ENCODE data around the gene SOBP. TPM values are rescaled to one million over a fixed set of nuclear protein-coding genes. Genes with fewer than 3 reads are reported as not detected.

The SOBP gene
- total and polyA plus RNA-seq, 2 experiments from 2014 or later = 1.5 to 3.0 TPM

GRCh38 chr6:107460083-107460631 lies 29.8 kb upstream of the SOBP start:
- 0 out of 2 replicates have a peak, but pooled peaks cover 4% of the 10 kb centered on the region for H3K4me1 ChIP-seq (ENCODE audit: insufficient read depth)

More at GRCh38 chr6:107460083-107460631, 29.8 kb upstream of the SOBP start:
- H3K27me3 ChIP-seq (ENCODE audit: insufficient read depth) = no peaks in the 10 kb centered on the region
- DNase-seq (ENCODE audit: low spot score) = peak; percentile 73
- H3K36me3 ChIP-seq (ENCODE audit: insufficient read depth) = no peaks in the 10 kb centered on the region
- H3K9me2 ChIP-seq (ENCODE audit: insufficient read depth) = no peaks in the 10 kb centered on the region
- Mint-ChIP-seq H3K4me1 (peaks cover 7% of the 10 kb centered on the region), H3K4me3 (peak overlapping the region; percentile 88), H3K9me3 (no peaks in the 10 kb centered on the region), H3K27ac (no peak overlapping the region), H3K27me3 (ENCODE audit: insufficient read depth, low read depth, poor library complexity) (peaks cover 5% of the 10 kb centered on the region), H3K36me3 (ENCODE audit: low read depth) (no peaks in the 10 kb centered on the region; the same call in 2 of the 3 replicates)
- no peaks in the 10 kb centered on the region for H4K20me1 ChIP-seq (replicated peaks; ENCODE audit: insufficient read depth)
- H2AFZ ChIP-seq = peak overlapping the region; percentile 66; the same call in 1 of the 2 replicates
- no peaks in the 10 kb centered on the region for H3F3A ChIP-seq (replicated peaks; ENCODE audit: low read depth)
- H3K4me3 ChIP-seq = peak overlapping the region; percentile 87
- H3K27ac ChIP-seq (ENCODE audit: low read depth) = no peak overlapping the region
- TF ChIP-seq ZNF331 (CRISPR knock-in tag; IDR thresholded peaks at IDR 0.05; ENCODE audit: low read depth) (no peak), JUNB (IDR thresholded peaks at IDR 0.05; ENCODE audit: unreplicated experiment) (no peak), REST (IDR thresholded peaks at IDR 0.05; ENCODE audit: unreplicated experiment) (no peak), EZH2phosphoT487 (IDR thresholded peaks at IDR 0.05; ENCODE audit: unreplicated experiment) (no peak), ZNF462 (CRISPR knock-in tag; IDR thresholded peaks at IDR 0.05) (no peak), EZH2 (IDR thresholded peaks at IDR 0.05; ENCODE audit: low read depth, unreplicated experiment) (no peak)
- TF ChIP-seq, protein P1, sequence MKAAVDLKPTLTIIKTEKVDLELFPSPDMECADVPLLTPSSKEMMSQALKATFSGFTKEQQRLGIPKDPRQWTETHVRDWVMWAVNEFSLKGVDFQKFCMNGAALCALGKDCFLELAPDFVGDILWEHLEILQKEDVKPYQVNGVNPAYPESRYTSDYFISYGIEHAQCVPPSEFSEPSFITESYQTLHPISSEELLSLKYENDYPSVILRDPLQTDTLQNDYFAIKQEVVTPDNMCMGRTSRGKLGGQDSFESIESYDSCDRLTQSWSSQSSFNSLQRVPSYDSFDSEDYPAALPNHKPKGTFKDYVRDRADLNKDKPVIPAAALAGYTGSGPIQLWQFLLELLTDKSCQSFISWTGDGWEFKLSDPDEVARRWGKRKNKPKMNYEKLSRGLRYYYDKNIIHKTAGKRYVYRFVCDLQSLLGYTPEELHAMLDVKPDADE (IDR thresholded peaks at IDR 0.05) = no peak
- H3K79me2 ChIP-seq (replicated peaks; ENCODE audit: insufficient read depth) = peaks cover 34% of the 10 kb centered on the region
- peak overlapping the region; percentile 79 for H3K4me2 ChIP-seq
- peak; percentile 52 for ATAC-seq
